Ishikawa (cell line): Measurements from ENCODE around the gene NOTCH3.

Experiments
- EGR1 ChIP-seq: IDR thresholded peaks from 2 replicates; pipeline ENCODE4 v1.6.1; 2012
- EP300 ChIP-seq: IDR thresholded peaks from 2 replicates; pipeline ENCODE4 v1.6.1; 2012; ENCODE audit warnings: borderline replicate concordance
- NFIC ChIP-seq: IDR thresholded peaks from 2 replicates; pipeline ENCODE4 v1.6.1; 2012
- RAD21 ChIP-seq: IDR thresholded peaks from 2 replicates; pipeline ENCODE4 v1.6.1; 2012; ENCODE audit warnings: low read depth
- TAF1 ChIP-seq: IDR thresholded peaks from 2 replicates; pipeline ENCODE4 v1.6.1; 2012; ENCODE audit warnings: low read depth, mild to moderate bottlenecking
- TCF12 ChIP-seq: IDR thresholded peaks from 2 replicates; pipeline ENCODE4 v1.6.1; 2012; ENCODE audit warnings: low read depth
- TF ChIP-seq, protein P1 (sequence below): IDR thresholded peaks from 2 replicates; pipeline ENCODE4 v1.6.1; 2012; ENCODE audit warnings: low read depth, mild to moderate bottlenecking

DNA sequence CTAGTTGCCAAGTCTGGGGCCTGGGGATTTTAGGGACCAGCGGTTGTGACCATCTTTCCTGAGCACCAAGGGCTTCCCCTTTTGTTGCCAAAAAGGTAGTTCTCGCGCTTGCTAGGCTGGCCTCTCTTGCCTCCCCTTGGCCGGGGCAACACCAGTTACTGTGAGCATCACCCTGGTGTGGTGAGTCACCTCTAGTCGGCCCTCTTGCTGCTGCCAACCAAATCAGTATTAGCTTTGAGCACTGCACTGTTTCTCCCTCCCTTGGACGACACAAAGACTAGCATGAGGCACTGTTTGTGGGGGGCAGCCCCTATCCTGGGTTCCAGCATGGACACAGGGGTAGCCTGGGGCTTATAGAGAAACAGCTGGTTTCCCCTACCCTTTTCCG, 86.6 kb downstream of the NOTCH3 start:
- no peak for TF ChIP-seq TAF1
- TF ChIP-seq NFIC = no peak
- TF ChIP-seq EGR1 = no peak
- TF ChIP-seq, protein P1, sequence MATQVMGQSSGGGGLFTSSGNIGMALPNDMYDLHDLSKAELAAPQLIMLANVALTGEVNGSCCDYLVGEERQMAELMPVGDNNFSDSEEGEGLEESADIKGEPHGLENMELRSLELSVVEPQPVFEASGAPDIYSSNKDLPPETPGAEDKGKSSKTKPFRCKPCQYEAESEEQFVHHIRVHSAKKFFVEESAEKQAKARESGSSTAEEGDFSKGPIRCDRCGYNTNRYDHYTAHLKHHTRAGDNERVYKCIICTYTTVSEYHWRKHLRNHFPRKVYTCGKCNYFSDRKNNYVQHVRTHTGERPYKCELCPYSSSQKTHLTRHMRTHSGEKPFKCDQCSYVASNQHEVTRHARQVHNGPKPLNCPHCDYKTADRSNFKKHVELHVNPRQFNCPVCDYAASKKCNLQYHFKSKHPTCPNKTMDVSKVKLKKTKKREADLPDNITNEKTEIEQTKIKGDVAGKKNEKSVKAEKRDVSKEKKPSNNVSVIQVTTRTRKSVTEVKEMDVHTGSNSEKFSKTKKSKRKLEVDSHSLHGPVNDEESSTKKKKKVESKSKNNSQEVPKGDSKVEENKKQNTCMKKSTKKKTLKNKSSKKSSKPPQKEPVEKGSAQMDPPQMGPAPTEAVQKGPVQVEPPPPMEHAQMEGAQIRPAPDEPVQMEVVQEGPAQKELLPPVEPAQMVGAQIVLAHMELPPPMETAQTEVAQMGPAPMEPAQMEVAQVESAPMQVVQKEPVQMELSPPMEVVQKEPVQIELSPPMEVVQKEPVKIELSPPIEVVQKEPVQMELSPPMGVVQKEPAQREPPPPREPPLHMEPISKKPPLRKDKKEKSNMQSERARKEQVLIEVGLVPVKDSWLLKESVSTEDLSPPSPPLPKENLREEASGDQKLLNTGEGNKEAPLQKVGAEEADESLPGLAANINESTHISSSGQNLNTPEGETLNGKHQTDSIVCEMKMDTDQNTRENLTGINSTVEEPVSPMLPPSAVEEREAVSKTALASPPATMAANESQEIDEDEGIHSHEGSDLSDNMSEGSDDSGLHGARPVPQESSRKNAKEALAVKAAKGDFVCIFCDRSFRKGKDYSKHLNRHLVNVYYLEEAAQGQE = no peak
- no peak for TF ChIP-seq EP300
- no peak for TF ChIP-seq TCF12
- TF ChIP-seq RAD21 = no peak
